PFSK-1 (cell line): ENCODE measurements around the gene PTCH1.

Experiments
- POLR2AphosphoS5 ChIP-seq: IDR thresholded peaks from 2 replicates; pipeline ENCODE4 v1.6.1; 2012; ENCODE audit warnings: low read depth, mild to moderate bottlenecking, control low read depth, low read length, moderate library complexity
- REST ChIP-seq, 2 experiments: IDR thresholded peaks; 2 replicates each; pipeline versions ENCODE4 v1.6.1 to v1.8.0; 2011 to 2012; ENCODE audit warnings: low read depth in 2 of 2, low read length in 2 of 2, control low read depth in 1 of 2, inconsistent platforms in 1 of 2, mild to moderate bottlenecking in 1 of 2, moderate library complexity in 1 of 2; ENCODE audit not compliant: insufficient read depth in 1 of 2

GRCh38 chr9:95483431-95483830 is 33.3 kb downstream of the PTCH1 start:
- TF ChIP-seq REST (IDR thresholded peaks at IDR 0.05; ENCODE audit: insufficient read depth in 1 of 2, low read depth in 2 of 2, low read length in 2 of 2): no peak
- TF ChIP-seq POLR2AphosphoS5: no peak
